NCI-H146 (cell line): ENCODE results near the gene CNTNAP2.

Experiments
- DNase-seq: peaks from one replicate; lab custom pipeline; 2025; lab: John Stamatoyannopoulos, UW

The CNTNAP2 gene

GRCh38 chr7:146290746-146291145 is 174.1 kb downstream of the CNTNAP2 start:
- DNase-seq: no peak

- DNase-seq: no peak
Observed at GRCh38 chr7:146291900-146292299, 175.3 kb downstream of the CNTNAP2 start.

- DNase-seq: no peak
Observed at GRCh38 chr7:146296028-146296427, 179.4 kb downstream of the CNTNAP2 start.

DNA sequence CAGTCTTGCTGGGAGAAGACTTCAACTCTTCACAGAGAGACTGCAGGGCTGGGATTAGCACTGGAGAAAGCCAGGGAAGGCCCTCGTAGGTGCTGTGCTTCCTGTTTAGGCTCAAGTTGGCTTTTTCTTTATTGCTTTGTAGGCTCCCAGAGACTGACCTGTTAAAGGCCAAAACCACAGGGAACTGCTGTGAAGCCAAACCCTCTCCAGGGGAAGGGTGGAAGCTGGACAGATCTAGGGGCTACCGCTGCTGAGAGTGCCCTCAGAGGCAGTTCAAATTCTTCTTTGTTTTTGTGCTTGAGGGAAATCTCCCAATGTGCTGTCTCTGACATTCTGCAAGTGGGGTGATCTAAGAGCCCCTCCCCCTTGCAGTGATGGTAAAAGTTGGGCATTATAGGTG is 198.4 kb downstream of the CNTNAP2 start:
- no peak for DNase-seq

- DNase-seq: no peak
Observed at GRCh38 chr7:146319629-146320028, 203.0 kb downstream of the CNTNAP2 start.

DNA sequence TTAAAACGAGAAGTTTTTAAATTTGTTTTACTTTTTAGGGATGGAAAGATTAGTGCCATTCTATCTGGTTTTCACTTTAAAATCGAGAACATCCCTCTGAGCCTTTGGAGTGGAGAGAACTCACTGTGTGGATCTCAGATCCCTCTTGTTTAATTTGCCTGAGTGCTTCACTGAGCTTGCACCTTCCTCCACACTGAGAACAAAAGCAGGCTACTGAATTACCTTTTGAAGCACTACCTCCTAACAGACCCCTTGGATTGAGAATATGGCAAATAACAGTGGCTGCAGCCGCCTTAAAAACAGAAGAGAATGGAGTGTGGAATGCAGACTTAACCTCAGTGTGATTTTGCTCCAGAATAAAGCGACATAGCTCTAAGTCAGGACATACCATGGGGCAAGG is 204.7 kb downstream of the CNTNAP2 start:
- peak; percentile 1 for DNase-seq

- no peak for DNase-seq
Observed at GRCh38 chr7:146331369-146331768, 214.8 kb downstream of the CNTNAP2 start.

- DNase-seq: no peak
Observed at GRCh38 chr7:146345251-146345650, 228.7 kb downstream of the CNTNAP2 start.

- DNase-seq: no peak
Observed at GRCh38 chr7:146346096-146346495, 229.5 kb downstream of the CNTNAP2 start.

GRCh38 chr7:146355216-146355615 is 238.6 kb downstream of the CNTNAP2 start:
- peak; percentile 74 for DNase-seq

GRCh38 chr7:146359176-146359575 is 242.6 kb downstream of the CNTNAP2 start:
- no peak for DNase-seq

DNA sequence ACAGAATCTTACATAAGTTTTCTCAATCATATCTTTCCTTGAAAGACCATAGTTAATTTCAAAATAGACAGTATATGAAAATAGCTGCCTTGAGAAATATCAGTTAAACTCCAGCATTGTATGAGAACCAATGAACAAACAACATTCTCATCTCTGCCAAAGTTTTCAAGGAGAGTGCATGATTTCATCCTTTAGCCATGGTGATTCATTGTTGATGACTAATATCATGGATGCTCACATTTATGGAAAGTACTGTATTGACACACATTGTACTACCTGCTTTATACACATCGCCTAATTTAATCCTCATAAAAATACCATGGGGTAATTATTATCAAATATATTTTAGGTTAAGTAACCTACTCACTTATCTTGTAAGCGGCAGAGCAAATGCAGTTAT is 250.3 kb downstream of the CNTNAP2 start:
- DNase-seq: no peak

- no peak for DNase-seq
Observed at GRCh38 chr7:146370171-146370570, 253.6 kb downstream of the CNTNAP2 start.

GRCh38 chr7:146375170-146375569 is 258.6 kb downstream of the CNTNAP2 start:
- no peak for DNase-seq

DNA sequence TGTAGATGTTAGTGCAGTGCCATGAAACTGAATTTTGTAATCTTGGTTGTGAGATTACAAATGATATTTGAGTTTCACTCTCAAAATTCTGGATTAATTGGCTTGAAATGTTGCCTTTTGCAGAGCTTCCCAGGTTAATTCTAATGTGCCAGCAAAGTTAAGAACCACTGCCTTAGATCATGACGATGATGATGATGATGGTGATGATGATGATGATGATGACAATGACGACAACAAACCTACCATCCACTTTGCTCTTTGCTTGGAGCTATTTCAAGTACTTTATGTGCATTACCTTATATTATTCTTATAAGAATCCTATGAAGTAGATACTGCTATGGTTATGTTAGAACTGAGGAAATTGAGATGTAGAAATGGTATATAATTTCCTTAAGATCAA is 261.6 kb downstream of the CNTNAP2 start:
- no peak for DNase-seq

DNA sequence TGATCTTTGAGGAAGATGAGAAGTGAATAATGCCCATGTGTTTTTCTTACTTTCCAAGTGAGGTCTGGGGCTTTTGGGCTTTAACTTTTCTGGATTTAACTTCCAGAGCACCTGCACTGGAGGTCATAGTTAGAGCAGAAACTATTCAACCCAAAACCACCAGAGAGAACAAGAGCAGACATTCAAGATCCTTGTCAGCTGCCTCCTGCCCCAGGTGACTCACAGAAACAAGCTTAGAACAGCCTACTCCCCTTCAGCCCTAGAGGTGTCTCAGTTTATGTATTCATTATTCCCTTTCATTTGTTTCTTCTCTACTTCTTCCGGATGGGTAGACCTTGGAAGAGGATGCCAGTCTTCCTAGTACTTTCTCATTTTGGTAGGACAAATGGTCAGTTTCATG is 270.5 kb downstream of the CNTNAP2 start:
- DNase-seq: no peak

- no peak for DNase-seq
Observed at GRCh38 chr7:146388928-146389327, 272.3 kb downstream of the CNTNAP2 start.

DNA sequence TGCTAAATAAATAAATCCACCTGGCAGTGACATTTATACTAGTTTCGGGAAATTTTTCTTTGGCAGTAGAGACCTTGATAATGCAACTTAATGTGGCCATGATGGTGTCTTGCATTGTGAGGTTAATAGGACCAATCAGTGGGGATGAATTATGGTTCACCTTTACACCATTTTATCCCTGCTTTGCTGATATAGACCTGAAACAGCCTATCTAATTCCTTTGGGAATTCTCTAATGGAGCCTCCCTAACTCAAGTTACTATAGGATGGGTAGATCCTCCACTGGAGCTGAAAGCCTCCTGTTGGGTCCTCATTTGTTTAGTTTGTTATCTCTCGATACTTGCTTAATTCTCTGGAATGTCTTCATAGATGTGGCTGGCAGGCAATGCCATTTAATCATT is 276.7 kb downstream of the CNTNAP2 start:
- no peak for DNase-seq

- DNase-seq: no peak
Observed at GRCh38 chr7:146397141-146397540, 280.5 kb downstream of the CNTNAP2 start.

DNA sequence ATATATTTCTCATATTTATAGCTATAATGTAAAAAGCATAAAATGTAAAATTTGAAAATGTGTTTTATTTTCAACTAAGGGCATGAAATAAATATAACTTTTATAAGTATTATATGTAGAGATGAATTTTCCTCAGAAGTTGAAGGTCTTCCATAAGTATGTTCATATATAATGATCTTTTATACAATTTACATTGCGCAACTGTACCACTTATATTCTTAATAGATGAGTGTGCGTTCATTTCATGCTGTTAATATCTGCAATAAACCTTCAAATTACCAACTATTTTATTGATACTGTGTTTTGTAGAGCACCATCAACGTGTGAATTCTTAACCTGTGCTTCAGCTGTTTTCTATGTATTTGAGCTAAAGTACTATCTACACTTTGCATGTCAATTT is 285.3 kb downstream of the CNTNAP2 start:
- DNase-seq: no peak

- DNase-seq: no peak
Observed at GRCh38 chr7:146405737-146406136, 289.1 kb downstream of the CNTNAP2 start.

DNA sequence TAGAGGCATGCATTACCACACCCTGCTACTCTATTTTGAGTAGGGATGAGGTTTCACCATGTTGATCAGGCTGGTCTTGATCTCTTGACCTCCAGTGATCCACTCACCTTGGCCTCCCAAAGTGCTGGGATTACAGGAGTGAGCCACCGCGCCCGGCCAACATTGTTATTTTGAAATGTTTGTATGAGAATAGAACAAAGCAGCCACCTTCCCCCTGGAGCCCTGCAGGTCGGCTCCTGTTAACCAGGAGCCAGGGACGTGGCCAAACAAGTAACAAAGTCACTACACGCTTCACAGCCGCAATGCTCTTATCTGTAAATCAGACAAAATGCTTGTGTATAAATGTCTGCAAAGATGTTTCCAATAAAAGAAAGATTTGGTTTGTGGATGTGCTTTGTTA is 295.4 kb downstream of the CNTNAP2 start:
- no peak for DNase-seq

DNA sequence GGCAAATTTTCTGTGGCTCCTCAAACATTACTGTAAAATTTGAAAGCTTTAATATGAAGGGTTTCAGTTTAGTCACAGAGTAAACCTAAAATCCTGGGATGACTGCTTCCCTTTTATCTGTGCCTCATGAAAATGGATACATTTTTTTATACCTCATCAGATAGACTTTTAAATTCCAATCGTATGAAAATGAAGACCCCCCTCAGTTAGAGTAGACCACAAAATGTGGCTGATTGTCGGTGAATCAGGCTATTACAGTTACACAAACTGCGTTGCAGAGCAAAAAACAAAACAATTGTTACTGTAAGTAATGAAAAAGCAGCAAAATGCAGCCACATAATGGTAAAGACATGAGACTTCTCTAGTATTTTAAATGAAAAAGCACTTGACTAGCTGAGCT is 296.2 kb downstream of the CNTNAP2 start:
- DNase-seq: no peak

DNA sequence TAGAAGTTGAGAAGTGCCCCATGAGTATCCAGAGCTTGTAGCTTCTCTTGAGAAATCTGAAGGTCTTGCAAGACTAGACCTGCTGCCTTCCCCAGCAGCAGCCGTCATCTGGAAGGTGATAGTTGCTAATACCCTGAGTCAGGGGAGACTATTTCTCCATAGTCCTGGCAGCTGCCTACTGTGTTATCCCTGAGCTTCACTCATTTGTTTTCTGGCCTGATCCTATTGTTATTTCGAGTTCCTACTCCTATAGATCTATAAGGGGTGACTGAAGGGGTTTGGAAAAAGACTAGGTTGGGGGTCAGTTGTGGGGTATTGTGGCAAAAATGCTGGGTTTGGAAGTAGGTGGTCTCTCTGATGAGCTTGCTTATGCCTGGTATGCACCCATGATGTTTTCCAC is 297.8 kb downstream of the CNTNAP2 start:
- no peak for DNase-seq

GRCh38 chr7:146414937-146415336 is 298.3 kb downstream of the CNTNAP2 start:
- DNase-seq: no peak
